HCT116 (cell line): Measurements from ENCODE around the gene WIPF3. TPM values are rescaled to one million over a fixed set of nuclear protein-coding genes. Genes with fewer than 3 reads are reported as not detected.

Source experiments
- ATAC-seq: fragments of 200-7000 bp; cut with Tn5 transposase; 2 replicates; pipeline ENCODE4 v1.9.1; 2020; ENCODE audit warnings: mild to moderate bottlenecking, moderate library complexity
- BruUV-seq: library from RNA; stranded (reverse); fragments of 400-500 nt; replicated peaks from 2 replicates; lab custom pipeline; 2021; lab: Mats Ljungman, UMichigan
- CTCF ChIA-PET: fragments of 300-600 bp; sonication (Branson Sonifier 250); formaldehyde crosslinking; loops from one replicate; lab custom pipeline; 2021; ENCODE audit warnings: antibody characterized with exemption; lab: Charles Lee
- POLR2A ChIA-PET: fragments of 300-600, 350-600 bp; sonication (Branson Sonifier 250); formaldehyde crosslinking; loops from one replicate; lab custom pipeline; 2021; ENCODE audit warnings: antibody characterized with exemption; lab: Charles Lee
- RAD21 ChIA-PET, 2 experiments: fragments of 300-600 bp; sonication (Branson Sonifier 250); formaldehyde crosslinking; loops; one replicate each; lab custom pipeline; 2023; ENCODE audit warnings: low total read pairs in 2 of 2; ENCODE audit not compliant: uncharacterized antibody in 2 of 2, unreplicated experiment in 2 of 2, low non-redundant PET in 1 of 2; lab: Charles Lee
- DNase-seq: peaks from one replicate; pipeline ENCODE4 v3.0.0-alpha.2; 2010; ENCODE audit warnings: low read depth, low spot score
- H2AFZ ChIP-seq: fragments of 200-600 bp; shearing (Covaris generic), sonication (generic); 2 replicates; pipeline ENCODE4 v1.6.1; 2017; ENCODE audit warnings: low read depth, mixed run types, mixed read lengths, antibody characterized with exemption, low read length; ENCODE audit not compliant: poor library complexity, severe bottlenecking
- H3K27ac ChIP-seq: 2 replicates; pipeline ENCODE4 v1.5.1; 2012; ENCODE audit warnings: low read depth, low read length
- H3K27me3 ChIP-seq: fragments of 200-600 bp; sonication (generic); 2 replicates; pipeline ENCODE4 v1.6.1; 2016; ENCODE audit warnings: mixed run types, low read length, mixed read lengths; ENCODE audit not compliant: insufficient read depth
- H3K36me3 ChIP-seq, 2 experiments: fragments of 200-500 bp in 1 of 2; fragments of 200-600 bp in 1 of 2; sonication (Bioruptor generic) in 1 of 2; sonication (generic) in 1 of 2; 2 replicates each; pipeline versions ENCODE4 v1.5.1 to v1.6.1; 2014 to 2016; ENCODE audit warnings: low read length in 2 of 2, inconsistent platforms in 1 of 2, mixed read lengths in 1 of 2, mixed run types in 1 of 2; ENCODE audit not compliant: insufficient read depth in 2 of 2, control insufficient read depth in 1 of 2
- H3K4me1 ChIP-seq, 2 experiments: fragments of 200-600 bp in 1 of 2; sonication (generic) in 1 of 2; 2 replicates each; pipeline versions ENCODE4 v1.5.1 to v1.6.1; 2012 to 2017; ENCODE audit warnings: low read length in 2 of 2, inconsistent platforms in 1 of 2, mild to moderate bottlenecking in 1 of 2, mixed read lengths in 1 of 2, mixed run types in 1 of 2, moderate library complexity in 1 of 2; ENCODE audit not compliant: insufficient read depth in 2 of 2, control insufficient read depth in 1 of 2
- H3K4me2 ChIP-seq: fragments of 200-600 bp; sonication (generic); 2 replicates; pipeline ENCODE4 v1.6.1; 2017; ENCODE audit warnings: mixed run types, low read length, mixed read lengths
- H3K4me3 ChIP-seq, 2 experiments: fragments of 200-600 bp in 1 of 2; sonication (generic) in 1 of 2; replicated peaks in 1 of 2; 2 replicates each; pipeline ENCODE4 v1.5.1; 2011 to 2016; ENCODE audit warnings: low read length in 2 of 2, control low read depth in 1 of 2, low read depth in 1 of 2, mild to moderate bottlenecking in 1 of 2, mixed read lengths in 1 of 2, mixed run types in 1 of 2
- H3K79me2 ChIP-seq: fragments of 200-600 bp; sonication (generic); 2 replicates; pipeline ENCODE4 v1.6.1; 2017; ENCODE audit warnings: mild to moderate bottlenecking, mixed run types, low read length, moderate library complexity, mixed read lengths; ENCODE audit not compliant: insufficient read depth
- H3K9ac ChIP-seq: fragments of 200-600 bp; sonication (generic); 2 replicates; pipeline ENCODE4 v1.6.1; 2016; ENCODE audit warnings: low read length, mixed read lengths
- H3K9me2 ChIP-seq: fragments of 200-600 bp; sonication (generic), shearing (Covaris generic); 2 replicates; pipeline ENCODE4 v1.6.1; 2017; ENCODE audit warnings: mixed run types, mild to moderate bottlenecking, moderate library complexity; ENCODE audit not compliant: insufficient read depth
- H3K9me3 ChIP-seq, 2 experiments: fragments of 200-500 bp in 1 of 2; fragments of 200-600 bp in 1 of 2; sonication (Bioruptor generic) in 1 of 2; sonication (generic) in 1 of 2; 2 replicates each; pipeline ENCODE4 v1.6.1; 2014 to 2017; ENCODE audit warnings: low read length in 2 of 2, mixed read lengths in 2 of 2, inconsistent platforms in 1 of 2, low read depth in 1 of 2, mild to moderate bottlenecking in 1 of 2, mixed run types in 1 of 2, moderate library complexity in 1 of 2; ENCODE audit not compliant: control insufficient read depth in 1 of 2, insufficient read depth in 1 of 2
- H4K20me1 ChIP-seq: fragments of 200-600 bp; sonication (generic), shearing (Covaris generic); 2 replicates; pipeline ENCODE4 v1.6.1; 2017; ENCODE audit warnings: mixed run types, mild to moderate bottlenecking, moderate library complexity; ENCODE audit not compliant: insufficient read depth
- CEBPB ChIP-seq: IDR thresholded peaks from 2 replicates; pipeline ENCODE4 v1.6.1; 2012; ENCODE audit warnings: low read depth
- EGR1 ChIP-seq: IDR thresholded peaks from 2 replicates; pipeline ENCODE4 v1.6.1; 2012; ENCODE audit warnings: low read depth
- EZH2 ChIP-seq: fragments of 200-600 bp; sonication (generic); IDR thresholded peaks from 2 replicates; pipeline ENCODE4 v1.6.1; 2017; ENCODE audit warnings: antibody characterized with exemption, mixed run types
- EZH2phosphoT487 ChIP-seq: fragments of 200-600 bp; IDR thresholded peaks from 2 replicates; pipeline ENCODE4 v1.6.1; 2018; ENCODE audit warnings: antibody characterized with exemption, borderline replicate concordance
- FOSL1 ChIP-seq: IDR thresholded peaks from 2 replicates; pipeline ENCODE4 v1.6.1; 2012; ENCODE audit warnings: low read depth
- JUND ChIP-seq: IDR thresholded peaks from 2 replicates; pipeline ENCODE4 v1.6.1; 2012
- SIN3A ChIP-seq: IDR thresholded peaks from 2 replicates; pipeline ENCODE4 v1.6.1; 2012; ENCODE audit warnings: low read depth
- SRF ChIP-seq: IDR thresholded peaks from 2 replicates; pipeline ENCODE4 v1.6.1; 2012; ENCODE audit warnings: low read depth
- TCF7L2 ChIP-seq: IDR thresholded peaks from 2 replicates; pipeline ENCODE4 v1.7.0; 2011; ENCODE audit warnings: borderline replicate concordance, inconsistent platforms; ENCODE audit not compliant: insufficient read depth, insufficient read length; ENCODE audit errors: extremely low read depth
- ZFX ChIP-seq: fragments of 450-650 bp; IDR thresholded peaks from 2 replicates; pipeline ENCODE4 v1.6.1; 2017
- intact Hi-C: fragments of 100-400 bp; cut with micrococcal nuclease; formaldehyde crosslinking; loops from 2 replicates; pipeline ENCODE4 v1.10.0; 2022
- total RNA-seq: library from RNA; stranded (reverse); gene quantifications from one replicate; pipeline ENCODE4 v1.2.1, GENCODE V29; 2021; ENCODE audit not compliant: unreplicated experiment
- TF ChIP-seq, protein P1 (sequence below): IDR thresholded peaks from 2 replicates; pipeline ENCODE4 v1.6.1; 2011; ENCODE audit warnings: mild to moderate bottlenecking, low read length, moderate library complexity; ENCODE audit not compliant: insufficient replicate concordance; ENCODE audit errors: extremely low read depth
- TF ChIP-seq, protein P2 (sequence below), 3 experiments: fragments of 200-600 bp in 1 of 3; sonication (generic) in 1 of 3; IDR thresholded peaks in 2 of 3; conservative IDR thresholded peaks in 1 of 3; 2 replicates each; pipeline ENCODE4 v1.5.1; 2012 to 2017; ENCODE audit warnings: low read depth in 2 of 3, low read length in 2 of 3, antibody characterized with exemption in 1 of 3, borderline replicate concordance in 1 of 3, control low read depth in 1 of 3, mild to moderate bottlenecking in 1 of 3, mixed read lengths in 1 of 3, mixed run types in 1 of 3, moderate library complexity in 1 of 3; ENCODE audit not compliant: insufficient read depth in 1 of 3
- TF ChIP-seq, protein P3 (sequence below): IDR thresholded peaks from 2 replicates; pipeline ENCODE4 v1.6.1; 2012

WIPF3 gene
- total RNA-seq, 1 experiment from 2014 or later: 8.6 TPM

DNA sequence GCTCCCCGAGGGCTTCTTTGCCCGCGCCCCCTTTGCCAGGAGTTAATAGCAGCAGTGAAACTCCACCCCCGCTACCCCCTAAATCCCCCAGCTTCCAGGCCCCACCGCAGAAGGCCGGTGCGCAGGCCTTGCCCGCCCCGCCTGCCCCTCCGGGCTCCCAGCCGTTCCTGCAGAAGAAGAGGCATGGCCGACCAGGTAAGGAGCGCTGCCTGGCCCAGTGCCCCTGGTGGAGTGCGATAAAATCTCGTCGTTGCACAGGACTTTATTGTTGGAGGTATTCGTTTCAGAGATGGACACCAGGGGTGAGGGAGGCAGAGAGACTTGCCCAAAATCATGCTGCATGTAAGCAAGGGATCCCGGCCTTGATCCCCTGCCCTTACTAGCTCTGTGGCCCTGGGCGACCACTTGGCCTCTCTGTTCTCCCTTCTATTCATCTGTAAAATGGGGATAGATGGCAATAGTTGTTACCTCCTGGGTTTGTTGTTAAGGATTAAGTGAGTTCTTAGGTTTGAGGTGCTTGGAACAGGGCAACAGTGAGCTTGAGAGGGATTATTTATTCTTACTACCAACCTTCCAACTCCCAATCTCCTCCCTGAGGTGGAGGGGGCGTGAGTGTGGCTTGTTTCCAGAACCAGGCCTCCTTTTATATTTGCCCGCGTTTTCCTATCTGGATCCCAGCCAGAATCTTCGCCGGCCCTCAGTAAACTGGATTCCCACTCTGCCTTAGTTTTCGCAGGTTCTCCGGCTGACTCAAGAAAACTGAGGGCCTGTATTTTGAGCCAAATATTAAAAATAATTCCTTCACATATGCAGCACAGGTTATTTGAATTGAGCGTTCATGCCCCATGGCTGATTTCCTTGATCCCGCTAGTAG is 78.3 kb downstream of the WIPF3 start:
- no peak for TF ChIP-seq CEBPB
- no peak for TF ChIP-seq FOSL1
- no peak for TF ChIP-seq ZFX
- TF ChIP-seq EGR1: no peak
- no peak for TF ChIP-seq EZH2phosphoT487
- TF ChIP-seq JUND: no peak
- no peak for TF ChIP-seq SIN3A
- TF ChIP-seq SRF: no peak
- TF ChIP-seq, protein P1, sequence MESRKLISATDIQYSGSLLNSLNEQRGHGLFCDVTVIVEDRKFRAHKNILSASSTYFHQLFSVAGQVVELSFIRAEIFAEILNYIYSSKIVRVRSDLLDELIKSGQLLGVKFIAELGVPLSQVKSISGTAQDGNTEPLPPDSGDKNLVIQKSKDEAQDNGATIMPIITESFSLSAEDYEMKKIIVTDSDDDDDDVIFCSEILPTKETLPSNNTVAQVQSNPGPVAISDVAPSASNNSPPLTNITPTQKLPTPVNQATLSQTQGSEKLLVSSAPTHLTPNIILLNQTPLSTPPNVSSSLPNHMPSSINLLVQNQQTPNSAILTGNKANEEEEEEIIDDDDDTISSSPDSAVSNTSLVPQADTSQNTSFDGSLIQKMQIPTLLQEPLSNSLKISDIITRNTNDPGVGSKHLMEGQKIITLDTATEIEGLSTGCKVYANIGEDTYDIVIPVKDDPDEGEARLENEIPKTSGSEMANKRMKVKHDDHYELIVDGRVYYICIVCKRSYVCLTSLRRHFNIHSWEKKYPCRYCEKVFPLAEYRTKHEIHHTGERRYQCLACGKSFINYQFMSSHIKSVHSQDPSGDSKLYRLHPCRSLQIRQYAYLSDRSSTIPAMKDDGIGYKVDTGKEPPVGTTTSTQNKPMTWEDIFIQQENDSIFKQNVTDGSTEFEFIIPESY: no peak
- TF ChIP-seq EZH2: no peak
- TF ChIP-seq TCF7L2: no peak
- TF ChIP-seq, protein P2, sequence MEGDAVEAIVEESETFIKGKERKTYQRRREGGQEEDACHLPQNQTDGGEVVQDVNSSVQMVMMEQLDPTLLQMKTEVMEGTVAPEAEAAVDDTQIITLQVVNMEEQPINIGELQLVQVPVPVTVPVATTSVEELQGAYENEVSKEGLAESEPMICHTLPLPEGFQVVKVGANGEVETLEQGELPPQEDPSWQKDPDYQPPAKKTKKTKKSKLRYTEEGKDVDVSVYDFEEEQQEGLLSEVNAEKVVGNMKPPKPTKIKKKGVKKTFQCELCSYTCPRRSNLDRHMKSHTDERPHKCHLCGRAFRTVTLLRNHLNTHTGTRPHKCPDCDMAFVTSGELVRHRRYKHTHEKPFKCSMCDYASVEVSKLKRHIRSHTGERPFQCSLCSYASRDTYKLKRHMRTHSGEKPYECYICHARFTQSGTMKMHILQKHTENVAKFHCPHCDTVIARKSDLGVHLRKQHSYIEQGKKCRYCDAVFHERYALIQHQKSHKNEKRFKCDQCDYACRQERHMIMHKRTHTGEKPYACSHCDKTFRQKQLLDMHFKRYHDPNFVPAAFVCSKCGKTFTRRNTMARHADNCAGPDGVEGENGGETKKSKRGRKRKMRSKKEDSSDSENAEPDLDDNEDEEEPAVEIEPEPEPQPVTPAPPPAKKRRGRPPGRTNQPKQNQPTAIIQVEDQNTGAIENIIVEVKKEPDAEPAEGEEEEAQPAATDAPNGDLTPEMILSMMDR (IDR thresholded peaks at IDR 0.05 in 2 of 3, conservative IDR thresholded peaks at IDR 0.05 in 1 of 3; ENCODE audit: borderline replicate concordance in 1 of 3, insufficient read depth in 1 of 3, low read depth in 2 of 3, low read length in 2 of 3): no peak
- TF ChIP-seq, protein P3, sequence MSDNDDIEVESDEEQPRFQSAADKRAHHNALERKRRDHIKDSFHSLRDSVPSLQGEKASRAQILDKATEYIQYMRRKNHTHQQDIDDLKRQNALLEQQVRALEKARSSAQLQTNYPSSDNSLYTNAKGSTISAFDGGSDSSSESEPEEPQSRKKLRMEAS: no peak
- no peaks in the 10 kb centered on the region for H3K79me2 ChIP-seq
- H3K27ac ChIP-seq: no peak overlapping the region

More for the DNA sequence above, 78.3 kb downstream of the WIPF3 start:
- Histone ChIP-seq H3K4me1 (no peaks in the 10 kb centered on the region), H3K9me3 (no peaks in the 10 kb centered on the region), H3K4me2 (no peak overlapping the region), H3K9me2 (no peaks in the 10 kb centered on the region), H3K9ac (no peak overlapping the region), H3K4me3 (no peak overlapping the region), H4K20me1 (no peaks in the 10 kb centered on the region), H3K36me3 (no peaks in the 10 kb centered on the region), H3K27me3 (no peaks in the 10 kb centered on the region), H2AFZ (no peak overlapping the region)
- no peak for ATAC-seq
- ChIA-PET POLR2A (interaction anchor here (0.6 kb wide), 1 partner anchor 10 kb away, joined by 3 read pairs; no protein-coding TSS in a partner anchor), RAD21 (no interaction called here), CTCF (no interaction called here)
- BruUV-seq: no TSS peak
- no peak for DNase-seq
- intact Hi-C loops: no loop called here
